Body of pancreas (tissue), 4 donors: ENCODE results near the gene RAD51B. TPM values are rescaled to one million over a fixed set of nuclear protein-coding genes. Genes with fewer than 3 reads are reported as not detected.
A peak's percentile ranks its signal among the peaks of the same experiment; 100 is the strongest.

ENCODE experiments used
- ATAC-seq: fragments of 150-250 bp; one replicate; pipeline ENCODE4 v1.9.1; 2016
- DNase-seq, 4 donors: peaks; one replicate each; pipeline ENCODE4 v3.0.0-alpha.2; 2019
- H3K27ac ChIP-seq, 4 donors: fragments of 200-600 bp; sonication (generic); 1 replicate in 3 of 4; 2 replicates in 1 of 4; pipeline versions ENCODE4 v1.5.1 to v1.6.1; 2016 to 2019; ENCODE audit warnings: mild to moderate bottlenecking in 1 of 4, mixed read lengths in 1 of 4, moderate library complexity in 1 of 4
- H3K27me3 ChIP-seq, 2 donors: fragments of 200-600 bp; sonication (generic); one replicate each; pipeline ENCODE4 v1.6.0; 2016; ENCODE audit warnings: mild to moderate bottlenecking in 1 of 2
- H3K36me3 ChIP-seq, 2 donors: fragments of 200-600 bp; sonication (generic); replicated peaks in 1 of 2; 2 replicates each; pipeline ENCODE4 v1.5.1; 2016; ENCODE audit warnings: low read depth in 2 of 2; ENCODE audit not compliant: insufficient read depth in 1 of 2
- H3K4me1 ChIP-seq: fragments of 200-600 bp; sonication (generic); one replicate; pipeline ENCODE4 v1.6.0; 2016
- H3K4me3 ChIP-seq, 2 donors: fragments of 200-600 bp; sonication (generic); 1 replicate in 1 of 2; 2 replicates in 1 of 2; pipeline ENCODE4 v1.5.1; 2016 to 2019
- H3K9me3 ChIP-seq, 3 donors: fragments of 200-600 bp; sonication (generic); 1 replicate in 2 of 3; 2 replicates in 1 of 3; pipeline ENCODE4 v1.5.1; 2016
- CTCF ChIP-seq, 7 experiments: fragments of 450-650 bp in 4 of 7; fragments of 200-600 bp in 3 of 7; sonication (generic) in 3 of 7; IDR thresholded peaks; one replicate each; pipeline ENCODE4 v1.5.1; 2016 to 2019; ENCODE audit warnings: antibody characterized with exemption in 7 of 7
- POLR2A ChIP-seq, 3 donors: fragments of 450-650 bp; IDR thresholded peaks; one replicate each; pipeline ENCODE4 v1.6.1; 2016; ENCODE audit warnings: antibody characterized with exemption in 3 of 3, mild to moderate bottlenecking in 2 of 3
- WGBS, 2 donors: methylation state at CpG; one replicate each; pipeline ENCODE4 v1.1.5; 2017; 5-methylcytosine and 5-hydroxymethylcytosine counted together
- intact Hi-C: fragments of 100-400 bp; cut with DNase I; formaldehyde crosslinking; loops from one replicate; pipeline ENCODE4 v1.15.1; 2023
- total RNA-seq, 2 donors: library from RNA; depleted of rRNA; stranded (reverse); fragments of >200 nt; gene quantifications; one replicate each; pipeline ENCODE4 v1.1.0, GENCODE V29; 2016

The RAD51B gene
- total RNA-seq, 2 donors from 2014 or later: 12.2 to 29.6 TPM

GRCh38 chr14:68669603-68670358, 850.2 kb downstream of the RAD51B start:
- peak; percentile 33 for ATAC-seq
- peaks cover 61% of the 10 kb centered on the region for H3K4me1 ChIP-seq

GRCh38 chr14:68670359-68670715, 850.8 kb downstream of the RAD51B start:
- no peak overlapping the region for H3K4me3 ChIP-seq
- H3K27me3 ChIP-seq: no peaks in the 10 kb centered on the region
- H3K27ac ChIP-seq: peak overlapping the region in 2 of 4 donors; percentile 11 to 22
- TF ChIP-seq POLR2A (IDR thresholded peaks at IDR 0.05) (no peak), CTCF (IDR thresholded peaks at IDR 0.05) (no peak)
- intact Hi-C loops: no loop called here
- ATAC-seq (peak; percentile 51), DNase-seq (peak; percentile 61 to 81 (median 66))
- H3K4me1 ChIP-seq: peaks cover 61% of the 10 kb centered on the region
- 92 to 94% methylated on average over 1 of the region's 1 CpG for WGBS, 2 donors
- no peaks in the 10 kb centered on the region for H3K36me3 ChIP-seq
- no peaks in the 10 kb centered on the region for H3K9me3 ChIP-seq

More at GRCh38 chr14:68669603-68670358, 850.2 kb downstream of the RAD51B start:
- TF ChIP-seq POLR2A (IDR thresholded peaks at IDR 0.05): no peak
- TF ChIP-seq CTCF (IDR thresholded peaks at IDR 0.05): no peak
- Histone ChIP-seq H3K4me3 (no peak overlapping the region), H3K36me3 (no peaks in the 10 kb centered on the region), H3K9me3 (no peaks in the 10 kb centered on the region), H3K27ac (peak overlapping the region in 2 of 4 donors; percentile 11 to 22), H3K27me3 (no peaks in the 10 kb centered on the region)
- WGBS, 2 donors: 55 to 58% methylated on average over 14 of the region's 14 CpGs
- intact Hi-C loops: no loop called here
- DNase-seq: peak in 3 of 4 donors; percentile 10 to 48 (median 27)

- Histone ChIP-seq H3K4me1 (peaks cover 58% of the 10 kb centered on the region), H3K27ac (peak overlapping the region in 3 of 4 donors; percentile 35 to 55 (median 48)), H3K9me3 (no peaks in the 10 kb centered on the region), H3K27me3 (no peaks in the 10 kb centered on the region), H3K36me3 (no peaks in the 10 kb centered on the region), H3K4me3 (no peak overlapping the region)
- DNase-seq (no peak), ATAC-seq (no peak)
- intact Hi-C loops: no loop called here
- TF ChIP-seq CTCF (IDR thresholded peaks at IDR 0.05) (no peak), POLR2A (IDR thresholded peaks at IDR 0.05) (no peak)
- 36 to 42% methylated on average over 2 of the region's 2 CpGs for WGBS, 2 donors
Observed at GRCh38 chr14:68671909-68672308, 852.3 kb downstream of the RAD51B start.

GRCh38 chr14:68672609-68673285, 853.2 kb downstream of the RAD51B start:
- whole genome bisulfite sequencing, 2 donors: 10 to 27% methylated on average over 3 of the region's 3 CpGs
- no peaks in the 10 kb centered on the region for H3K9me3 ChIP-seq
- H3K4me1 ChIP-seq: peaks cover 54% of the 10 kb centered on the region
- intact Hi-C loops: no loop called here
- H3K36me3 ChIP-seq: no peaks in the 10 kb centered on the region
- TF ChIP-seq CTCF (IDR thresholded peaks at IDR 0.05): peak in 4 of 7 experiments; percentile 14 to 41 (median 30)
- no peak for TF ChIP-seq POLR2A (IDR thresholded peaks at IDR 0.05)
- no peak for DNase-seq
- H3K27ac ChIP-seq: peak overlapping the region; percentile 35 to 55 (median 44)
- ATAC-seq: peak; percentile 61
- no peaks in the 10 kb centered on the region for H3K27me3 ChIP-seq
- no peak overlapping the region for H3K4me3 ChIP-seq
